IgD-negative memory B cell (primary cell): ENCODE results near the gene NAALADL1. TPM values are rescaled to one million over a fixed set of nuclear protein-coding genes. Genes with fewer than 3 reads are reported as not detected.
"Not testable (repeated sequence)": the region's sequence is repeated elsewhere in the genome, so short reads cannot be mapped to it uniquely, and the experiment has no call there.

Source experiments
- H3K27ac Mint-ChIP-seq, 3 donors: one replicate each; pipeline ENCODE4 v1.8.0; 2020 to 2022; ENCODE audit warnings: mild to moderate bottlenecking in 3 of 3, mixed read lengths in 3 of 3, moderate library complexity in 1 of 3
- H3K27me3 Mint-ChIP-seq: one replicate; pipeline ENCODE4 v1.8.0; 2021; ENCODE audit warnings: mixed read lengths
- H3K36me3 Mint-ChIP-seq: one replicate; pipeline ENCODE4 v1.8.0; 2020; ENCODE audit warnings: mild to moderate bottlenecking, mixed read lengths
- H3K4me1 Mint-ChIP-seq, 3 donors: one replicate each; pipeline ENCODE4 v1.8.0; 2020 to 2022; ENCODE audit warnings: mixed read lengths in 3 of 3, mild to moderate bottlenecking in 1 of 3
- H3K4me3 Mint-ChIP-seq, 4 donors: one replicate each; pipeline ENCODE4 v1.8.0; 2020 to 2022; ENCODE audit warnings: mild to moderate bottlenecking in 4 of 4, mixed read lengths in 4 of 4, moderate library complexity in 3 of 4
- H3K9me3 Mint-ChIP-seq, 3 donors: one replicate each; pipeline ENCODE4 v1.8.0; 2020 to 2021; ENCODE audit warnings: mixed read lengths in 3 of 3, mild to moderate bottlenecking in 1 of 3
- polyA plus RNA-seq: library from polyadenylated mRNA; unstranded; fragments of 300-500 nt; fragmentation: Illumina TruSeq; gene quantifications from one replicate; pipeline ENCODE4 v1.2.3, GENCODE V29; 2021

Gene NAALADL1
- polyA plus RNA-seq, 1 donor from 2014 or later, result 21.5 TPM

DNA sequence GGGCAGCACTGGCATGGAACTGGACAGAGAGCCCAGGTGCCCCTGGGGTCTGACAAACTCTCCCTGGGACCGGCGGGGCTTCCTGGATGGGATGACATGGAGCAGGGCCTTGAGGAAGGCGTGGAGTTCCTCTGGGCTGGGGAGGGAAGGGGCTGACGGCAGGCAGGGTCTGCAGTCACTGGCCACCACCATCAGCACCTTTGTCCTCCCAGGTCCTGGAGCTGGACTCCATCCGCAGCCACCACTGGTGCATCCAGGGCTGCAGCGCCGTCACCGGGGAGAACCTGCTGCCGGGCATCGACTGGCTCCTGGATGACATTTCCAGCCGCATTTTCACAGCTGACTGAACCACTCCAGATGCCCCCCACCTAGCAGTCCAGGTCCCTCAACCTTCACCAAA, 36.8 kb downstream of the NAALADL1 start:
- no peak overlapping the region for H3K4me3 Mint-ChIP-seq
- peaks cover 1% of the 10 kb centered on the region for H3K36me3 Mint-ChIP-seq
- H3K4me1 Mint-ChIP-seq, result peaks cover 5 to 9% (median 8%) of the 10 kb centered on the region in 3 donors
- no peaks in the 10 kb centered on the region for H3K27me3 Mint-ChIP-seq
- H3K9me3 Mint-ChIP-seq, result no peaks in the 10 kb centered on the region
- no peak overlapping the region for H3K27ac Mint-ChIP-seq

DNA sequence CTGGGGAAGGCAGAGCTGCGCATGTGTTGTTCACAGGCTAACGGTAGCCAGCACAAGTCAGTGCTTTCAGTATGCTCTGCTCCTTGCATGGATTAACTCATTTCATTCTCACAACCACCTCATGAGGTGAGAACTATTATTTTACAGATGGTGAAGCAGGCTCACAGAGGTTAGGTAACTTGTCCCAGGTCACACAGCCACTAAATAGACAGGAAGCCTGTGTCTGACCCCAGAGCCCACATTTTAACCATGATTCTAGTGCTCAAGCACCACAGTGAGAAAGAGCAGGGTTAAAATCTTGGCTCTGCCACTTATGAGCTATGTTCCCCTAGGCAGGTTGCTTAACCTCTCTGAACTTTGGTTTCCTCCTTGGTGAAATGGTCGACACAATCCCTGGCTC, 37.4 kb downstream of the NAALADL1 start:
- Mint-ChIP-seq H3K4me3 (no peak overlapping the region), H3K4me1 (peaks cover 9 to 13% (median 9%) of the 10 kb centered on the region in 3 donors), H3K36me3 (peaks cover 1% of the 10 kb centered on the region), H3K27me3 (no peaks in the 10 kb centered on the region), H3K27ac (no peak overlapping the region), H3K9me3 (no peaks in the 10 kb centered on the region)

DNA sequence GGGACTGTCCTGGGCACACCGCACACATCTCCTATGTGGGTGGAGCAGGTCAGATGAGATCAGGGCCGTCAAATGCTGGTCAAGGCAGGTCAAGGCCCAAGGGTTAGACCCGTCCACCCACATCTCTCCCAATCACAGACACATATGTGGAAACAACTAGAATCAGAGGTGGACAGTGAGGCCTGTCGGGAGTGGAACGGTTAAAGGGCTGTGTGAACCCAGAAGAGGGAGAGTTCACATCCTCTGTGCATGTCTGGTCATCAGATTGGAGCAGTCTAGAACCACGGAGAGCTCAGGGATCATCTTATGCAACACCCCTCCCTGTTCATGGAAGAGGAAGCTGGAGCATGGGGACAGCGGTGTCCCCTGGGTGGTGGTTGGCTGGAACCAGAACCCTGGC, 38.5 kb downstream of the NAALADL1 start:
- no peak overlapping the region for H3K27ac Mint-ChIP-seq

DNA sequence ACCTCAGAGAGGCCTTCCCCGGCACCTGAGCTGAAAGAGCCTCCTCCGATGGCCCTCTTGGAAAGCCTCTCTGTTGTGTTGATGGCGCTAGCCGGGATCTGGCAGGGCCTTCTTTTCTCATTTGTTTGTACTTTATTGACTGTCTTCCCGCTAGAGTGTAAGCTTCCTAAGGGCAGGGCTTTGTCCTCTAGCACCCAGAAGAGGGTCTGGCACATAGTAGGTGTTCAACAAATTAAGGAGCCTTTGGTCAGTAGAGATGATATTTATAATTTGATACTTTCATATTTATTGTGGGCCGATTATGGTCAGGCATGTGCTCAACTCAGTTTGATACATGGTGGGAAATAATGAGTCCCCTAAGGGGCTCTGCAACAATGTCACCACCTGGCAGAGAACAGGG, 40.4 kb downstream of the NAALADL1 start:
- no peak overlapping the region for H3K27ac Mint-ChIP-seq
- H3K9me3 Mint-ChIP-seq, result no peaks in the 10 kb centered on the region
- H3K27me3 Mint-ChIP-seq, result no peaks in the 10 kb centered on the region
- peak overlapping the region in 2 of 4 donors; percentile 20 to 70 for H3K4me3 Mint-ChIP-seq
- H3K36me3 Mint-ChIP-seq, result peaks cover 1% of the 10 kb centered on the region
- H3K4me1 Mint-ChIP-seq, result peaks cover 17 to 21% (median 18%) of the 10 kb centered on the region in 3 donors

More for the DNA sequence above, 38.5 kb downstream of the NAALADL1 start:
- Mint-ChIP-seq H3K9me3 (no peaks in the 10 kb centered on the region), H3K36me3 (peaks cover 1% of the 10 kb centered on the region), H3K4me3 (no peak overlapping the region), H3K27me3 (no peaks in the 10 kb centered on the region), H3K4me1 (peaks cover 9 to 13% (median 13%) of the 10 kb centered on the region in 3 donors)

DNA sequence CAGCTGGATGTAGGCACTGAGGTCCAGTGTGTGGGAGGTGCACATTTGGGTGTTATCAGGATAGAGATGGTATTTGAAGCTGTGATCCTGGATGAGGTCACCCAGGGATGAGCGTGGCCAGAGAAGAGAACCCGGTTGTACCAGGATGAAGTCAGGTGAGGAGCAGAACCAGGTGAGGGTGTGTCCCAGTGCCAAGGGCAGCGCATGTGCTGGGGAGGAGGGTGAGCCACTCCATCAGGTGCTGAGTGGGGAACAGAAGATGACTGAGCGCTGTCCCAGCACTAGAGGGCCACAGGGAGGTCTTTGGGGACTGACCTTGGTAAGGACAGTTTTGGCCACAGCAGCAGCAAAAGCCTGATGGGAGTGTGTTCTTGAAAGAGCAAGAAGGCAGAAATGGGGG, 41.6 kb downstream of the NAALADL1 start:
- Mint-ChIP-seq H3K36me3 (peaks cover 1% of the 10 kb centered on the region), H3K27me3 (no peaks in the 10 kb centered on the region), H3K27ac (no peak overlapping the region), H3K9me3 (no peaks in the 10 kb centered on the region), H3K4me1 (peaks cover 18 to 24% (median 19%) of the 10 kb centered on the region in 3 donors), H3K4me3 (peak overlapping the region in 1 of 4 donors; percentile 6)

DNA sequence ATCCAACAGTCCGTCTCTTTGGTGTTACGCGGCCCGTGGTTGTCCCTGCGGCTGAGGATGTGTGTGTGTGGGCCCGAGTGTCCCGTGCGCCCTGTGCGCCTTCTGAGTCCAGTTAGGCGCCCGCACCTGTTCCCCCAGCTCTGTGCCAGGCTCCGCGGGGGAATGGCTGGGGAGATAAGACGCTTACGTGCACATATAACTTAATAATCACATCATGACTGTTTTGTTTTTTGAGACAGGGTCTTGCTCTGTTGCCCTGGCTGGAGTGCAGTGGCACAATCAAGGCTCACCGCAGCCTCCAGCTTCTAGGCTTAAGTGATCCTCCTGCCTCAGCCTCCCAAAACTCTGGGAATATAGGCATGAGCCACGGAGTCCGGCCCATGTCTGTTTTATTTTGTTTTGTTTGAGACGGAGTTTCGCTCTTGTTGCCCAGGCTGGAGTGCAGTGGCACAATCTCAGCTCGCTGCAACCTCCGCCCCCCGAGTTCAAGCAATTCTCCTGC, 43.6 kb downstream of the NAALADL1 start:
- H3K27me3 Mint-ChIP-seq, result no peaks in the 10 kb centered on the region
- H3K9me3 Mint-ChIP-seq, result no peaks in the 10 kb centered on the region
- H3K27ac Mint-ChIP-seq, result peak overlapping the region; percentile 23 to 95 (median 93)
- H3K4me1 Mint-ChIP-seq, result peaks cover 18 to 24% (median 19%) of the 10 kb centered on the region in 3 donors
- peaks cover under 1% of the 10 kb centered on the region for H3K36me3 Mint-ChIP-seq
- H3K4me3 Mint-ChIP-seq, result peak overlapping the region; percentile 84 to 95 (median 92)

DNA sequence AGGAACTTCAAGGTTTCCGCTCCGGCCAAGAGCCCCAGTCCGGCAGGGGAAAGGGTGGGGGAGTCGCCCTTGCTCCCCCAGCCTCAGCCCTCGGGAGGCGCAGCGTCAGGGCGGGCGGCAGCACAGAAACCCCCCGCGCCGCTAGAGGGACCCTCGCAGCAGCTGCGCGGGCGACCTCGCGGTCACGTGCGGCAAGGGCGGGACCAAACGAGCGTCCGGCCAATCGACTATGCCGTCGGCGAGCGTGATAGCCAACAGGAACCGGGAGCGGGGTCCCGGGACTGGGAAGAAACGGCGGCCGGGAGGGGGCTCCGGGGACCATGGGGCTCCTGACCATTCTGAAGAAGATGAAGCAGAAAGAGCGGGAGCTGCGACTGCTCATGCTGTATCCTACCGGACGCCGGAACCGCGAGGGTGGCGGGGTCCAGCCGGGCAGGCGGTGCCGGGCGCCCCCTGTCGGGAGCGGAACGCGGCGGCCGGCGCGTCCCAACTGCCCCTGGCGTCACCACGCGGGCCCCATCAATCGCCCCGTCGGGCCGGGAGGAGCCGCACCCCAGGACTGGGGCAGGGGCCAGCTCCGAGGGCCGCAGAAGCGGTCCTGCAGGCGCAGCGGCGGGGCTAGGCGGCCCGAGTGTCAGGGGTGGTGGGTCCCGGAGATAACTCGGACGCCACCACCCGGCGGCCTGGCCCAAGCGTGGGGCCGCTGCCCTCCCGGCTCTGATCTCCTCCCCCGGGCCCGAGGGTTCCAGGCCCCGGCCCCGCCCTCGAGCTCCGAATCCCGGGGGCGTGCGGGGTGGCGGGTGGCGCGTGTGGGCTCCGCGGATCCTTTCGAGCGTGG, 44.2 kb downstream of the NAALADL1 start, which contains the start of gene ARL2:
ARL2 (plus strand) TSS at position 273 of the 838 bp plus-strand sequence; CDS start at position 321, 48 bp downstream.
- no peaks in the 10 kb centered on the region for H3K36me3 Mint-ChIP-seq
- H3K9me3 Mint-ChIP-seq, result no peaks in the 10 kb centered on the region
- no peaks in the 10 kb centered on the region for H3K27me3 Mint-ChIP-seq
- peak within 1 kb of the TSS; percentile 85 to 98 (median 96) for H3K4me3 Mint-ChIP-seq
- peaks cover 18 to 24% (median 19%) of the 10 kb centered on the region in 3 donors for H3K4me1 Mint-ChIP-seq
- H3K27ac Mint-ChIP-seq, result peak within 1 kb of the TSS; percentile 96 to 99 (median 98)

DNA sequence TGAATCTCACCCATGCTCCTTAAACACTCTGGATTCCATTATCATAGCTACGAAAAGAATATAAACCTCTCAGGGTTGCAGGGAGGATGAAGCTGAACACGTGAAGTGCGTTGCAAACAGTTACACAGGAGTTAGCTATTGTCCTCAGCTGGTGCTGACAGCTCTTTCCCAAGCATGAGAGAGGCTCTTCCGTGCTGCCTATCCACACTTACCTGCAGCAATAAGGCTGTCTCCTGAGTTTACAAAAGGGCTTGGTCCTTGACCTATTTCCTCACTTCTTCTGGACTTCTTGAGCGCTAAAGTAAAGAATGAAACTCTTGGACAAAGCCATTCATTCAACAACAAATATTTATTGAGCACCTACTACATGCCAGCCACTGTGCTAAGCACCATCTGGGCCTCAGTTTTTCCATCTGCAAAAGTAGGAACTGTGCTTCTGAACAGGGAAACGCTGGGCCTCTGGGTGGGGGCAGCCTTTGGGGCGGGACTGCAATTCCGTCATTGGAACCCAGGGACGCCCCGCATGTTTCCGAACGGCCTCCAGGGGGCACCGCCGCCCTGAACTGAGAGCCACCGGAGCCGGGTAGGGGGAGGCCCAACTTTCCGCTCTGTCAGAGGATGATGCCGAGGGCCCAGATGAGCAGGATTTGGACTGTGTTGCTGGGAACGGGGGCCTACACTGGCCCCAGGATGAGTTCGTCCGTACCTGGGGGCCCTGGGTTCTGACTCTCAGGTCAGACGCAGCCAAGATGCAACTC, 45.0 kb downstream of the NAALADL1 start:
- Mint-ChIP-seq H3K9me3 (no peaks in the 10 kb centered on the region), H3K36me3 (no peaks in the 10 kb centered on the region), H3K4me1 (peaks cover 18 to 24% (median 19%) of the 10 kb centered on the region in 3 donors), H3K27ac (peak overlapping the region; percentile 96 to 99 (median 98)), H3K27me3 (no peaks in the 10 kb centered on the region), H3K4me3 (peak overlapping the region; percentile 85 to 98 (median 96))

DNA sequence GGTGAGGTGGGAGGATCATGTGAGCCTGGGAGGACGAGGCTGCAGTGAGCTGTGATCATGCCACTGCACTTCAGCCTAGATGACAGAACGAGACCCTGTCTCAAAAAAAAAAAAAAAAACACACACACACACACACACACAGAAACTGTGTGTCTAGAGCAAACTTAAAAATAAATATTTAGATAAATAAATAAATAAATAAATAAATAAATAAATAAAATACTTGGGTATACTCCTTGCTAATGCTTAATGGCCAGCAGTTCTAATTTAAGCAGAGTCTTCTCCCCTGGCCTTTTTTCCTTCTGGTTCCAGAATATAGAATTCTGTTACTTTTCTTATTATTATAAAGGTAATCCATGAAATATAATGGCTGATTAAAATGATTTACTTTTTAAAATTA, 49.5 kb downstream of the NAALADL1 start:
- Mint-ChIP-seq H3K36me3 (no peaks in the 10 kb centered on the region), H3K27ac (no peak overlapping the region), H3K9me3 (no peaks in the 10 kb centered on the region), H3K4me1 (peaks cover 8 to 9% (median 8%) of the 10 kb centered on the region in 3 donors), H3K4me3 (no peak overlapping the region), H3K27me3 (no peaks in the 10 kb centered on the region)

DNA sequence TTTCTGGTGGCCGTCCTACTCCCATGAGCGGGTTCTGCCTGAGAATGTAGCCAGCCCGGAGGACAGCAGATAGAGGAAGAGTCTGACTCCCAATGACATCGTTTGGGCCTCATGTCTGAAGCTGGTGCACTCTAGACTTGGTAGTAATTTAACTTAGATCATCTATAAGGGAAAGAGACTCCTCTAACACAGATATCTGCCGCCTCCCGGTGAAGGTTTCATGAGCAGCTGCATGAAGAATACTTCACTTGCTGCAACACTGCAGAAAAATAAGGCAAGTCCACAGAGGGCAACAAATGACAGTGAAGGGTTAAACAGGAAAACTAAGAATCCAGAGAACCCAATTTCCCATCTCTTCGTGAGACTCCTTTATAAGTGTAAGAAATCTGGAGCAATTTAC, 50.3 kb downstream of the NAALADL1 start:
- Mint-ChIP-seq H3K36me3 (no peaks in the 10 kb centered on the region), H3K27me3 (no peaks in the 10 kb centered on the region), H3K27ac (no peak overlapping the region), H3K4me3 (peak overlapping the region in 1 of 4 donors; percentile 23), H3K9me3 (no peaks in the 10 kb centered on the region), H3K4me1 (peaks cover 0 to 4% (median 3%) of the 10 kb centered on the region in 3 donors)

DNA sequence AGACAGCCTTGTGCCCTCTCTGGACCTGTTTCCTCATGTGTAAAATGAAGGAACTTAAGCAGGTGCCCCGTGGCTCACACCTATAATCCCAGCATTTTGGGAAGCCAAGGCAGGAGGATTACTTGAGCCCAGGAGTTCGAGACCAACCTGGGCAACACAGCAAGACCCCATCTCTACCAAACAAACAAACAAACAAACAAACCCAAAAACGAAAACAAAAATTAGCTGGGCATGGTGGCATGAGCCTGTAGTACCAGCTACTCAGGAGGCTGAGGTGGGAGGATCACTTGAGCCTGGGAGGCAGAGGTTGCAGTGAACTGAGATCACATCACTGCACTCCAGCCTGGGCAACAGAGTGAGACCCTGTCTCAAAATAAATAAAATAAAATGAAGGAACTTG, 54.4 kb downstream of the NAALADL1 start:
- not testable (repeated sequence) for H3K36me3 Mint-ChIP-seq, H3K27me3 Mint-ChIP-seq, H3K27ac Mint-ChIP-seq, H3K9me3 Mint-ChIP-seq, H3K4me1 Mint-ChIP-seq, H3K4me3 Mint-ChIP-seq

DNA sequence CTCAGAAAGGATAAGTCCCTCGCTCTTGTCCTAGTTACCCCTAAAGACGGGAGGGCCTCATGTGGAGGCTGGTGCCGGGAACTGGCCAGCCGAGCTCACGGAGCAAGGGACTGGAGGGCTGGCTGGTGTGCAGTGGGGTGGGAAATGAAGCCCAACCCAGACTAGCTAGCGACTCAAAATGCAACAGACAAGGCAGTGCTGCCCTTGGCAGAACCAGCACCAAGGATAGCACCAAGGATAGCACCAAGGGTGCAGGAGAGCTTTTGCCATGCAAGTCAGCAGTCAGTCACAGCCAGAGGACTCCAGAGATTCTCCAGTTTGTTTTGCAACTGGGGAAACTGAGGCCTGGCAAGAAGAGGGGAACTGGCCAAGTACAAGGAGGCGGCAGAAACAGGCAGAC, 55.1 kb downstream of the NAALADL1 start:
- Mint-ChIP-seq H3K9me3 (no peaks in the 10 kb centered on the region), H3K27ac (no peak overlapping the region), H3K4me3 (no peak overlapping the region), H3K4me1 (peaks cover 3 to 7% (median 5%) of the 10 kb centered on the region in 3 donors), H3K36me3 (no peaks in the 10 kb centered on the region), H3K27me3 (no peaks in the 10 kb centered on the region)

DNA sequence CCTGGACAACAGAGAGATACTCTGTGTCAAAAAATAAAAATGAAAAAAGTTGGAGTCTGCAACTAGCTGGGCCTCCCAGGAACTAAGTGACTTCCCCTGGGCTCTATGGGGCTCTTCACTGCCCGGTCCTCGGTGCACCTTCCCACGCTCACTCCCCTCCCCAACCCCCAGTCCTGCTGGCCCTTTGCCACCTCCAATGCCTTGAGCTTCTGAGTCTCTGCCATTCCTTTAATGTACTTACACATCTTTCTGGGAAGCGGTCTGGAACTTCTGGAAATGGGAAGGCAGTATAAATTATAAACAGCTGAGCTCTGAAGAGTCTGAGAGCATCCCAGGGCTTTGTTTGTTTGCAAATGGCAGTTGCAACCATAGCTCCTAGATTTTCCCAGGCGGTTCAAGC, 55.6 kb downstream of the NAALADL1 start:
- H3K27me3 Mint-ChIP-seq, result no peaks in the 10 kb centered on the region
- no peaks in the 10 kb centered on the region for H3K9me3 Mint-ChIP-seq
- peaks cover 6 to 9% (median 9%) of the 10 kb centered on the region in 3 donors for H3K4me1 Mint-ChIP-seq

DNA sequence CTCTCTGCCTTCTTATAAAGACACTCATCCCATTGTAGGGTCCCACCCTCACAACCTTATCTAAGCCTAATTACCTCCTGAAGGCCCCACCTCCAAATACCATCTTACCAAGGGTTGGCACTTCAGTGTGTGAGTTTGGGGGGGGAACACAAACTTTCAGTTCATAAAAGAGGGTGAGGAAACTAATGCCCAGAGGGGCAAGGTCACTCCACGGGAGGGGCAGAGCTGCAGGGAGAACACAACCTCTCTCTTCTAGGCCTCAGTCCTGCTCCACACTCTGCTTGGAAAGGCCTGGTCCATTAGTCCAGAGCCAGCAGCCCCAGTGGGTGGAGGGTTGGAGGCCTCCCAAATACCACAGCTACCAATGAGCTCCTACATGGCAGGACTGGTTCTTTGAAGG, 58.9 kb downstream of the NAALADL1 start:
- peaks cover 10 to 23% (median 16%) of the 10 kb centered on the region in 3 donors for H3K4me1 Mint-ChIP-seq
- H3K27ac Mint-ChIP-seq, result no peak overlapping the region
- H3K4me3 Mint-ChIP-seq, result no peak overlapping the region

More for the DNA sequence above, 55.6 kb downstream of the NAALADL1 start:
- Mint-ChIP-seq H3K36me3 (no peaks in the 10 kb centered on the region), H3K4me3 (no peak overlapping the region), H3K27ac (no peak overlapping the region)

More for the DNA sequence above, 58.9 kb downstream of the NAALADL1 start:
- Mint-ChIP-seq H3K36me3 (no peaks in the 10 kb centered on the region), H3K27me3 (no peaks in the 10 kb centered on the region), H3K9me3 (no peaks in the 10 kb centered on the region)
